ENCODE data around the gene MICOS13.

Gene MICOS13

GRCh38 chr19:5676105-5676771 lies 4.1 kb downstream of the MICOS13 start:
- DNase-seq (ENCODE audit: low spot score in 2 of 2), result no peak
- peaks cover 7% of the 10 kb centered on the region for H3K4me1 ChIP-seq

GRCh38 chr19:5674714-5675113 lies 5.6 kb downstream of the MICOS13 start:
- Histone ChIP-seq H3K4me1 (peaks cover 4% of the 10 kb centered on the region), H3K36me3 (replicated peaks) (peaks cover 14% of the 10 kb centered on the region), H3K9me3 (no peaks in the 10 kb centered on the region), H3K27me3 (ENCODE audit: low read depth) (no peaks in the 10 kb centered on the region), H3K4me3 (no peak overlapping the region)
- in situ Hi-C loops (cut with MboI; ENCODE audit: low sequenced_read_pairs), result no loop called here
- DNase-seq (ENCODE audit: low spot score in 2 of 2), result no peak

More at GRCh38 chr19:5676105-5676771, 4.1 kb downstream of the MICOS13 start:
- H3K4me3 ChIP-seq, result no peak overlapping the region
- in situ Hi-C loops (cut with MboI; ENCODE audit: low sequenced_read_pairs), result no loop called here
- no peaks in the 10 kb centered on the region for H3K9me3 ChIP-seq
- peaks cover 11% of the 10 kb centered on the region for H3K36me3 ChIP-seq (replicated peaks)
- no peaks in the 10 kb centered on the region for H3K27me3 ChIP-seq (ENCODE audit: low read depth)

GRCh38 chr19:5673752-5674151 lies 6.6 kb downstream of the MICOS13 start:
- Histone ChIP-seq H3K9me3 (no peaks in the 10 kb centered on the region), H3K4me1 (no peaks in the 10 kb centered on the region), H3K36me3 (replicated peaks) (peaks cover 24% of the 10 kb centered on the region), H3K4me3 (no peak overlapping the region), H3K27me3 (ENCODE audit: low read depth) (no peaks in the 10 kb centered on the region)
- DNase-seq (ENCODE audit: low spot score in 2 of 2), result no peak
- in situ Hi-C loops (cut with MboI; ENCODE audit: low sequenced_read_pairs), result no loop called here

- no peaks in the 10 kb centered on the region for H3K4me1 ChIP-seq
- no peak for DNase-seq (ENCODE audit: low spot score in 2 of 2)
- in situ Hi-C loops (cut with MboI; ENCODE audit: low sequenced_read_pairs), result no loop called here
These were observed 7.4 kb downstream of the MICOS13 start for GRCh38 chr19:5672708-5673459.

GRCh38 chr19:5671600-5671999 lies 8.7 kb downstream of the MICOS13 start:
- Histone ChIP-seq H3K27me3 (ENCODE audit: low read depth) (no peaks in the 10 kb centered on the region), H3K36me3 (replicated peaks) (peaks cover 39% of the 10 kb centered on the region), H3K4me1 (no peaks in the 10 kb centered on the region), H3K4me3 (no peak overlapping the region), H3K9me3 (no peaks in the 10 kb centered on the region)
- in situ Hi-C loops (cut with MboI; ENCODE audit: low sequenced_read_pairs), result no loop called here
- no peak for DNase-seq (ENCODE audit: low spot score in 2 of 2)

More at GRCh38 chr19:5672708-5673459, 7.4 kb downstream of the MICOS13 start:
- Histone ChIP-seq H3K36me3 (replicated peaks) (peaks cover 26% of the 10 kb centered on the region), H3K4me3 (no peak overlapping the region), H3K27me3 (ENCODE audit: low read depth) (no peaks in the 10 kb centered on the region), H3K9me3 (no peaks in the 10 kb centered on the region)

GRCh38 chr19:5669212-5669611 lies 11.1 kb downstream of the MICOS13 start:
- Histone ChIP-seq H3K36me3 (replicated peaks) (peaks cover 62% of the 10 kb centered on the region), H3K4me1 (no peaks in the 10 kb centered on the region), H3K4me3 (no peak overlapping the region), H3K27me3 (ENCODE audit: low read depth) (no peaks in the 10 kb centered on the region), H3K9me3 (no peaks in the 10 kb centered on the region)
- in situ Hi-C loops (cut with MboI; ENCODE audit: low sequenced_read_pairs), result no loop called here
- no peak for DNase-seq (ENCODE audit: low spot score in 2 of 2)

GRCh38 chr19:5667751-5668271 lies 12.5 kb downstream of the MICOS13 start:
- Histone ChIP-seq H3K4me3 (no peak overlapping the region), H3K27me3 (ENCODE audit: low read depth) (no peaks in the 10 kb centered on the region), H3K36me3 (replicated peaks) (peaks cover 76% of the 10 kb centered on the region), H3K4me1 (no peaks in the 10 kb centered on the region), H3K9me3 (no peaks in the 10 kb centered on the region)
- no peak for DNase-seq (ENCODE audit: low spot score in 2 of 2)
- in situ Hi-C loops (cut with MboI; ENCODE audit: low sequenced_read_pairs), result no loop called here

- no peak overlapping the region for H3K4me3 ChIP-seq
- no peaks in the 10 kb centered on the region for H3K27me3 ChIP-seq (ENCODE audit: low read depth)
- DNase-seq (ENCODE audit: low spot score in 2 of 2), result no peak
- in situ Hi-C loops (cut with MboI; ENCODE audit: low sequenced_read_pairs), result no loop called here
- H3K9me3 ChIP-seq, result no peaks in the 10 kb centered on the region
- H3K36me3 ChIP-seq (replicated peaks), result peaks cover 81% of the 10 kb centered on the region
- no peaks in the 10 kb centered on the region for H3K4me1 ChIP-seq
These were observed 13.2 kb downstream of the MICOS13 start for GRCh38 chr19:5666921-5667610.

- Histone ChIP-seq H3K36me3 (replicated peaks) (peaks cover 84% of the 10 kb centered on the region), H3K4me1 (no peaks in the 10 kb centered on the region), H3K27me3 (ENCODE audit: low read depth) (no peaks in the 10 kb centered on the region), H3K4me3 (no peak overlapping the region), H3K9me3 (no peaks in the 10 kb centered on the region)
- DNase-seq (ENCODE audit: low spot score in 2 of 2), result no peak
- in situ Hi-C loops (cut with MboI; ENCODE audit: low sequenced_read_pairs), result no loop called here
These were observed 14.4 kb downstream of the MICOS13 start for GRCh38 chr19:5665781-5666513.

- H3K27me3 ChIP-seq (ENCODE audit: low read depth), result no peaks in the 10 kb centered on the region
- H3K4me3 ChIP-seq, result no peak overlapping the region
- no peaks in the 10 kb centered on the region for H3K4me1 ChIP-seq
- no peak for DNase-seq (ENCODE audit: low spot score in 2 of 2)
- in situ Hi-C loops (cut with MboI; ENCODE audit: low sequenced_read_pairs), result no loop called here
- H3K36me3 ChIP-seq (replicated peaks), result peaks cover 88% of the 10 kb centered on the region
- H3K9me3 ChIP-seq, result no peaks in the 10 kb centered on the region
These were observed 15.8 kb downstream of the MICOS13 start for GRCh38 chr19:5664515-5664914.

- no peak for DNase-seq (ENCODE audit: low spot score in 2 of 2)
- Histone ChIP-seq H3K9me3 (no peaks in the 10 kb centered on the region), H3K4me1 (no peaks in the 10 kb centered on the region), H3K27me3 (ENCODE audit: low read depth) (no peaks in the 10 kb centered on the region), H3K4me3 (no peak overlapping the region), H3K36me3 (replicated peaks) (peaks cover 88% of the 10 kb centered on the region)
- in situ Hi-C loops (cut with MboI; ENCODE audit: low sequenced_read_pairs), result no loop called here
These were observed 16.4 kb downstream of the MICOS13 start for GRCh38 chr19:5663904-5664303.

- H3K4me3 ChIP-seq, result no peak overlapping the region
- no peaks in the 10 kb centered on the region for H3K9me3 ChIP-seq
- no peak for DNase-seq (ENCODE audit: low spot score in 2 of 2)
- peaks cover 89% of the 10 kb centered on the region for H3K36me3 ChIP-seq (replicated peaks)
- in situ Hi-C loops (cut with MboI; ENCODE audit: low sequenced_read_pairs), result no loop called here
- no peaks in the 10 kb centered on the region for H3K4me1 ChIP-seq
- H3K27me3 ChIP-seq (ENCODE audit: low read depth), result no peaks in the 10 kb centered on the region
These were observed 18.8 kb downstream of the MICOS13 start for GRCh38 chr19:5661483-5661882.

- H3K36me3 ChIP-seq (replicated peaks), result peaks cover 93% of the 10 kb centered on the region
These were observed 24.9 kb downstream of the MICOS13 start for GRCh38 chr19:5655412-5655811.

More at GRCh38 chr19:5655412-5655811, 24.9 kb downstream of the MICOS13 start:
- Histone ChIP-seq H3K9me3 (no peaks in the 10 kb centered on the region), H3K4me1 (no peaks in the 10 kb centered on the region), H3K4me3 (no peak overlapping the region), H3K27me3 (ENCODE audit: low read depth) (no peaks in the 10 kb centered on the region)
- in situ Hi-C loops (cut with MboI; ENCODE audit: low sequenced_read_pairs), result no loop called here
- no peak for DNase-seq (ENCODE audit: low spot score in 2 of 2)

Measured in HAP-1 (cell line).